ENCODE data around the gene SRM.
"Not testable (repeated sequence)": the region's sequence is repeated elsewhere in the genome, so short reads cannot be mapped to it uniquely, and the experiment has no call there.

SRM gene

DNA sequence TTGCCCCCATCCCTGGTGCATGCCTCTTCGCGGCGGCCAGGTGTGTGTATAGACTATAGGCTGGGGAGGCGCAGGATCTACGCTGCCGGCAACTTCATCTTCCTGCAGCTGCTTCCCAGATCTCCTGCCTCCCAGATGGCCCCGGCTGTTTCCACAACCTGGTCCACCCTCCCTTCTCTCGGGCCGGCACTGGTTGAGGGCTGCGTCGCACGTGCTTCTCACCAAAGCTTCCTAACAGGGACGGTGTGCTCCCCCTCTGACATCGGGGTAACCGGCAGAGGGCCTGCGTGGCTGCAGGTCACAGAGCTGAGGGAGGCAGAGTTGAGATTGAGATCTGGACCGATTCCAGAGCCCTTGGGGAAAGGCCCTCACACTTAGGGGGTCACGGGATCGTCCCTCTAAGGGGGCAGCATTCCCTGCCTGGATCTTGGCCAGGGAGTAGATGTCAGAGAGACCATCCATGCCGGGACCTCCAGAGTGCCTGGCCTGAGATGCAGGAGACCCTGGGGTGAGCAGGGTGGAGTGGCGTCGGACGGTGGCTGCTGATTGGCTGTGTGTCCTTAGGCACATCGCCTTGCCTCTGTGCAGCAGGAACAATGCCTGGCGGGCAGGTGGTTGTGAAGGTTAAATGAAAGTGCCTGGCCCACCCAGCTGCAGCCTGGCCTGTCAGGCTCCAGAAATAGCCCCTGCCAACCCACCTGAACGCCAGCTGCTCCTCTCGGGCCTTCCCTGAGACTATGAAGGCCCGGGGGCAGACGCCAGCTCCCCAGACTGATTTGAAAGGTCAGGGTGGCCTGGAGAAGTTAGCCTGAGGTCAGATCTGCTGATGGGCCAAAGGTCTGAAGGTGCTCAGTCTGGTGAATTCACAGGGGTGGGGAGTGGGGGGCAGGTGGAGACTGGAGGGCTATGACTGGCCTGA, 6.7 kb downstream of the SRM start:
- in situ Hi-C loops (cut with MboI; ENCODE audit: low pct_unique_long_range_greater_than_20kb, low sequenced_read_pairs, unreplicated experiment) = no loop called here
- TF ChIP-seq, protein P1, sequence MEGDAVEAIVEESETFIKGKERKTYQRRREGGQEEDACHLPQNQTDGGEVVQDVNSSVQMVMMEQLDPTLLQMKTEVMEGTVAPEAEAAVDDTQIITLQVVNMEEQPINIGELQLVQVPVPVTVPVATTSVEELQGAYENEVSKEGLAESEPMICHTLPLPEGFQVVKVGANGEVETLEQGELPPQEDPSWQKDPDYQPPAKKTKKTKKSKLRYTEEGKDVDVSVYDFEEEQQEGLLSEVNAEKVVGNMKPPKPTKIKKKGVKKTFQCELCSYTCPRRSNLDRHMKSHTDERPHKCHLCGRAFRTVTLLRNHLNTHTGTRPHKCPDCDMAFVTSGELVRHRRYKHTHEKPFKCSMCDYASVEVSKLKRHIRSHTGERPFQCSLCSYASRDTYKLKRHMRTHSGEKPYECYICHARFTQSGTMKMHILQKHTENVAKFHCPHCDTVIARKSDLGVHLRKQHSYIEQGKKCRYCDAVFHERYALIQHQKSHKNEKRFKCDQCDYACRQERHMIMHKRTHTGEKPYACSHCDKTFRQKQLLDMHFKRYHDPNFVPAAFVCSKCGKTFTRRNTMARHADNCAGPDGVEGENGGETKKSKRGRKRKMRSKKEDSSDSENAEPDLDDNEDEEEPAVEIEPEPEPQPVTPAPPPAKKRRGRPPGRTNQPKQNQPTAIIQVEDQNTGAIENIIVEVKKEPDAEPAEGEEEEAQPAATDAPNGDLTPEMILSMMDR (IDR thresholded peaks at IDR 0.05; ENCODE audit: extremely low read depth, insufficient read depth, missing control alignments) = no peak
- no peak for DNase-seq (ENCODE audit: low spot score)

DNA sequence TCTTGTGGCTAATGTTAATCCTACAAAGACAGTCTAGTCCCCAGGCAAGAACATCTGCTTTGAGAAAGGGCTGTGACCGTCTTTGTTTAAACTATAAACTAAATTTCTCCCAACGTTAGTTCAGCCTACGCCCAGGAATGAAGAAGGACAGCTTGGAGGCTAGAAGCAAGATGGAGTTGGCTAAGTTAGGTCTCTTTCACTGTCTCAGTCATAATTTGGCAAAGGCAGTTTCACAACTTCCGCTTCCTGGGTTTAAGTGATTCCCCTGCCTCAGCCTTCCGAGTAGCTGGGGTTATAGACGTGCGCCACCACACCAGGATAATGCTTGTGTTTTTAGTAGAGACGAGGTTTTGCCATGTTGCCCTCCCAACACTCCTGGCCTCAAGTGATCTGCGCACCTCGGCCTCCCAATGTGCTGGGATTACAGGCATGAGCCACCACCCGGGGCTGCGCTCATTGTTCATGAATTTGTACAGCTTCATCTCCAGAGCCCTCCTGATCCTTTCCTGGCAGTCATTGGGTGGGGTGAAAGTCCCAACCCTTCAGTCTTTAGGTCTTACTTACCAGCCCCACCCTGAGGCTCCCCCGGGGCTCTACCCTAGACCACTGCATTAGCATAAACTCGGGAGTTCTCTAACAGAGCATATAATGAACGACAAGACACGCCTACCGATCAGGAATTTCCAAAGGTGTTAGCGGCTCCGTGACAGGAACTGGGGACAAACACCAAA, 7.9 kb downstream of the SRM start:
- TF ChIP-seq, protein P1 (IDR thresholded peaks at IDR 0.05; ENCODE audit: extremely low read depth, insufficient read depth, missing control alignments) = no peak
- no peak for DNase-seq (ENCODE audit: low spot score)
- in situ Hi-C loops (cut with MboI; ENCODE audit: low pct_unique_long_range_greater_than_20kb, low sequenced_read_pairs, unreplicated experiment) = no loop called here

DNA sequence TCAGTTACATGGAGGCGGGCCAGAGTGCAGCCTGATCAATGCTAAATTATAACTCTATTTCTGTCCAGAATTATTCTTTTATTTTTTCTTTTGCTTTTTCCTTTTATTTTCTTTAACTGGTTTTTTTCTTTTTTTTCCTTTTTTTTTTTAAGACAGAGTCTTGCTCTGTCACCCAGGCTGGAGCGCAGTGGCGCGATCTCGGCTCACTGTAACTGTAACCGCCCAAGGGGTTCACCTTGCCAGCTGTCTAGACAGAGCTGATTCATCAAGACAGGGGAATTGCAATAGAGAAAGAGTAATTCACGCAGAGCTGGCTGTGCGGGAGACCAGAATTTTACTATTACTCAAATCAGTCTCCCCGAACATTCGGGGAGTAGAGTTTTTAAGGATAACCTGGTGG, 8.7 kb downstream of the SRM start:
- DNase-seq (ENCODE audit: low spot score); in situ Hi-C loops (cut with MboI; ENCODE audit: low pct_unique_long_range_greater_than_20kb, low sequenced_read_pairs, unreplicated experiment): not testable (repeated sequence)

DNA sequence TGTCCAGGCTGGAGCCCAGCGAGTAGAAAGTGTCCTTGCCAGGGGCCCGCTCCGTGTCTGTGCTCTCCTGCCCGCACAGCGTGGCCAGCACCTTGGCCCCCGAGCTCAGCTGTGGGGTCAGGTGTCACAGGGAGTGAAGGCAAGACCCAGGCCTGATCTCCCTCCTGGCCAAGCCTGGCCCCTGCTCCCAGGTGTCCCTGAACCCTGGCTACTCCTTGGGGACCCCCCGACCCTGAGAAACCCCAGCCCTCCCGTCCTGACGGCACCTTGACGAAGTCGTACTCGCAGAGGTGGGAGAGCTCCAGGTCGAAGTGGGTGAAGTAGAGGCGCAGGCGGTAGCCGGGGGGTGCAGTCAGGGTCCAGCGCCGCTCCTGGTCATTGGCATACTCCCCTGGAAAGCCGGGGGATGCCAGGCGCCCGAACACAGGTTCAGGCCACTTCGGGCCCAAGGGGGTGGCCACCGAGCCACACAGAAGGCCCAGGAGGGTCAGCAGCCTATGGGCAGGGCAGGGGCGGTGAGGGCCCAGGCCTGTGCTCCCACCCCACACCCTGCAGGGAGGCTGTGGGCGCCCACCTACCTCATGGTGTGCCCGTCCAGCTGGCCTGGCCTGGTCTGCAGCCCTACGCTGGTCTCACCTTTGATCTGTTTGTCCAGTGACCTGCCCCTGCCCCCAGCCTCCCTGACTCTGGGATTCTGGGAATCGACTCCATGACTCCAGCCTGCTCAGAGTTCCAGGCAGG, 13.0 kb downstream of the SRM start, which contains the start of gene MASP2:
Gene MASP2 (minus strand): TSS at position 615 of the 741 bp plus-strand sequence. CDS start 32 bp downstream, at position 583.
- TF ChIP-seq, protein P1 (IDR thresholded peaks at IDR 0.05; ENCODE audit: extremely low read depth, insufficient read depth, missing control alignments) = no peak
- in situ Hi-C loops (cut with MboI; ENCODE audit: low pct_unique_long_range_greater_than_20kb, low sequenced_read_pairs, unreplicated experiment) = loop anchor here (25.0 kb wide), 1 partner anchor 591 kb away; no protein-coding TSS in a partner anchor
- no peak for DNase-seq (ENCODE audit: low spot score)

DNA sequence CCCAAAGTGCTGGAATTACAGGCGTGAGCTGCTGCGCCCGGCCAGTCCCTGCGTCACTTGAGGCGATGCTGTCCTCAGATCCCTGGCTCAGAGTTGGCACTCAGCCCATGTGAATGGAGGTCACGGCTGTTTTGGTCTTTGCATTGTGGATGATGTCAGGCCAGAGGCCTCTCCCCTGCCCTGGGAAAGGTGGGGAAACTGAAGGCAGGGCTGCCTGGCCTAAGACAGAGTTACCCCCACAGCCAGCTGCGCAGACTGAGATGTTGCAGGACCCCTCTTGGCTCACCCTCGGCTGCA, 13.6 kb downstream of the SRM start:
- in situ Hi-C loops (cut with MboI; ENCODE audit: low pct_unique_long_range_greater_than_20kb, low sequenced_read_pairs, unreplicated experiment) = loop anchor here (25.0 kb wide), 1 partner anchor 591 kb away; no protein-coding TSS in a partner anchor
- DNase-seq (ENCODE audit: low spot score) = no peak
- TF ChIP-seq, protein P1 (IDR thresholded peaks at IDR 0.05; ENCODE audit: extremely low read depth, insufficient read depth, missing control alignments) = no peak

DNA sequence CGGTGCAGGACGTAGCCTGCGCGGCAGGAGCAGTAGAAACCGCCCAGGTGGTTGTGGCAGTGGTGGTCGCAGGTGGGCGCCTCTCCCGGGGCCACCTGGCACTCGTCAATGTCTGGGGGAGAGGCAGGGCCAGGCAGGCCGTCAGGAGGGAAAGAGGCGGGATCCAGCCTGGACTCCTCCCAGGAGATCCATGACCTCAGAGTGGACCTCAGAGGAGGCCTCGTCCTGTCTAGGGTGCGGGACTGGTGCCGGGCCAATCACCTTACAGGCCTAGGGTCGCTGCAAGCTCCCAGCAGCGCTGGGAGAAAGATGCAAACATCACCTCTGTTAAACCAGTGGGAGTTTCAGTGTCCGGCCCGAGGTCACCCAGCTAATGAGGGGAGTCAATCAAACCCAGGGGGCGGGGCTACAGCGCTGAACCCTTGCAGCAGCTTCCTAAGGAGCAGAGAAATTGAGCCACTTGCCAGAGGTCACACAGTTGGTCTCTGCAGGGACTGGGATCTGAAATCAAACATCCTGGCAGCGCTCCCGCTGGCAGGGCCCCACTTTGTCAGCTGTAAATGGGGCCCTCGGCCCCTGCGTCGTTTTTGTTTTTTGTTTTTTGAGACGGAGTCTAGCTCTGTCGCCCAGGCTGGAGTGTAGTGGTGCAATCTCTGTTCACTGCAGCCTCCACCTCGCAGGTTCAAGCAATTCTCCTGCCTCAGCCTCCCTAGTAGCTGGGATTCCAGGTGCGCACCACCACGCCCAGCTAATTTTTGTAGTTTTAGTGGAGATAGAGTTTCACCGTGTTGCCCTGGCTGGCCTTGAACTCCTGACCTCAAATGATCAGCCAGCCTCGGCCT, 14.2 kb downstream of the SRM start:
- in situ Hi-C loops (cut with MboI; ENCODE audit: low pct_unique_long_range_greater_than_20kb, low sequenced_read_pairs, unreplicated experiment) = loop anchor here (25.0 kb wide), 1 partner anchor 592 kb away; no protein-coding TSS in a partner anchor
- no peak for DNase-seq (ENCODE audit: low spot score)
- TF ChIP-seq, protein P1 (IDR thresholded peaks at IDR 0.05; ENCODE audit: extremely low read depth, insufficient read depth, missing control alignments) = no peak

All from GM13977 (cell line).